ENCODE data around the gene EP400.
"Not testable (repeated sequence)": the region's sequence is repeated elsewhere in the genome, so short reads cannot be mapped to it uniquely, and the experiment has no call there.

EP400 gene

GRCh38 chr12:132021031-132021871 lies 71.5 kb downstream of the EP400 start:
- no peak for DNase-seq

GRCh38 chr12:132021965-132022364 lies 72.2 kb downstream of the EP400 start:
- no peak for DNase-seq

GRCh38 chr12:132023658-132024057 lies 73.9 kb downstream of the EP400 start:
- no peak for DNase-seq

- DNase-seq = no peak
Observed at GRCh38 chr12:132024758-132025157, 75.0 kb downstream of the EP400 start.

- no peak for DNase-seq
Observed at GRCh38 chr12:132025526-132025925, 75.8 kb downstream of the EP400 start.

GRCh38 chr12:132026061-132026795 lies 76.5 kb downstream of the EP400 start:
- no peak for DNase-seq

- no peak for DNase-seq
Observed at GRCh38 chr12:132026796-132027500, 77.2 kb downstream of the EP400 start.

- no peak for DNase-seq
Observed at GRCh38 chr12:132027636-132028035, 77.9 kb downstream of the EP400 start.

- no peak for DNase-seq
Observed at GRCh38 chr12:132028111-132028510, 78.4 kb downstream of the EP400 start.

GRCh38 chr12:132029503-132030300 lies 80.0 kb downstream of the EP400 start:
- DNase-seq = no peak

- no peak for DNase-seq
Observed at GRCh38 chr12:132030367-132031038, 80.8 kb downstream of the EP400 start.

- DNase-seq = no peak
Observed at GRCh38 chr12:132033627-132034026, 83.9 kb downstream of the EP400 start.

GRCh38 chr12:132036063-132036683 lies 86.4 kb downstream of the EP400 start:
- DNase-seq = no peak

GRCh38 chr12:132040906-132041606 lies 91.3 kb downstream of the EP400 start:
- DNase-seq = no peak

GRCh38 chr12:132043216-132043615 lies 93.5 kb downstream of the EP400 start:
- DNase-seq = no peak

- DNase-seq = no peak
Observed at GRCh38 chr12:132043770-132044467, 94.2 kb downstream of the EP400 start.

- DNase-seq = no peak
Observed at GRCh38 chr12:132044661-132045412, 95.1 kb downstream of the EP400 start.

GRCh38 chr12:132045751-132046150 lies 96.0 kb downstream of the EP400 start:
- no peak for DNase-seq

GRCh38 chr12:132046561-132046960 lies 96.8 kb downstream of the EP400 start:
- no peak for DNase-seq

- not testable (repeated sequence) for DNase-seq
Observed at GRCh38 chr12:132047630-132048029, 97.9 kb downstream of the EP400 start.

Data from stimulated activated CD4-positive, alpha-beta T cell treated with anti-CD3 and anti-CD28 coated beads, Interleukin-12 subunit alpha, Interleukin-12 subunit beta, amount 100 ng/mL, for 4 hours (primary cell).